GM23338 (cell line): Measurements from ENCODE around the gene MYO7B. TPM values are rescaled to one million over a fixed set of nuclear protein-coding genes. Genes with fewer than 3 reads are reported as not detected.

Experiments used
- ATAC-seq: fragments of 200-7000 bp; cut with Tn5 transposase; 3 replicates; pipeline ENCODE4 v1.9.1; 2020
- DNase-seq: peaks from one replicate; pipeline ENCODE4 v3.0.0-alpha.2; 2015; ENCODE audit warnings: low spot score
- H2AFZ ChIP-seq: fragments of 200-600 bp; sonication (generic); 2 replicates; pipeline ENCODE4 v1.8.0; 2016; ENCODE audit warnings: antibody characterized with exemption, mild to moderate bottlenecking, moderate library complexity
- H3F3A ChIP-seq: fragments of 200-600 bp; sonication (generic); replicated peaks from 2 replicates; pipeline ENCODE4 v1.8.0; 2017; ENCODE audit warnings: antibody characterized with exemption, mixed run types, low read depth
- H3K27ac ChIP-seq: fragments of 200-600 bp; sonication (generic); 2 replicates; pipeline ENCODE4 v1.6.1; 2016; ENCODE audit warnings: low read depth
- H3K27me3 ChIP-seq: fragments of 200-600 bp; sonication (generic); 2 replicates; pipeline ENCODE4 v1.8.0; 2016; ENCODE audit warnings: mild to moderate bottlenecking, mixed run types, moderate library complexity; ENCODE audit not compliant: insufficient read depth
- H3K36me3 ChIP-seq: fragments of 200-600 bp; sonication (generic); 2 replicates; pipeline ENCODE4 v1.8.0; 2016; ENCODE audit warnings: mild to moderate bottlenecking; ENCODE audit not compliant: insufficient read depth
- H3K4me1 ChIP-seq: fragments of 200-600 bp; sonication (generic); 2 replicates; pipeline ENCODE4 v1.8.0; 2016; ENCODE audit warnings: mild to moderate bottlenecking, moderate library complexity; ENCODE audit not compliant: insufficient read depth
- H3K4me2 ChIP-seq: fragments of 200-600 bp; sonication (generic); 2 replicates; pipeline ENCODE4 v1.7.1; 2017; ENCODE audit warnings: mixed run types
- H3K4me3 ChIP-seq: fragments of 200-600 bp; sonication (generic); 2 replicates; pipeline ENCODE4 v1.6.1; 2016; ENCODE audit warnings: mixed run types
- H3K79me2 ChIP-seq: fragments of 200-600 bp; sonication (generic); replicated peaks from 2 replicates; pipeline ENCODE4 v1.8.0; 2017; ENCODE audit warnings: mild to moderate bottlenecking; ENCODE audit not compliant: insufficient read depth
- H3K9me2 ChIP-seq: fragments of 200-600 bp; sonication (generic); 2 replicates; pipeline ENCODE4 v1.8.0; 2017; ENCODE audit not compliant: insufficient read depth
- H4K20me1 ChIP-seq: fragments of 200-600 bp; sonication (generic); replicated peaks from 2 replicates; pipeline ENCODE4 v1.8.0; 2017; ENCODE audit warnings: mild to moderate bottlenecking; ENCODE audit not compliant: insufficient read depth
- H3K27ac Mint-ChIP-seq: 2 replicates; pipeline ENCODE4 v1.8.0; 2020; ENCODE audit warnings: inconsistent platforms, mild to moderate bottlenecking, moderate library complexity, mixed read lengths
- H3K27me3 Mint-ChIP-seq: 3 replicates; pipeline ENCODE4 v1.8.0; 2022; ENCODE audit warnings: low read depth, mild to moderate bottlenecking, moderate library complexity, mixed read lengths, inconsistent platforms; ENCODE audit not compliant: insufficient read depth, poor library complexity
- H3K36me3 Mint-ChIP-seq: 3 replicates; pipeline ENCODE4 v1.8.0; 2021; ENCODE audit warnings: low read depth, mild to moderate bottlenecking, inconsistent platforms, moderate library complexity, mixed read lengths
- H3K4me1 Mint-ChIP-seq: 3 replicates; pipeline ENCODE4 v1.8.0; 2020; ENCODE audit warnings: mild to moderate bottlenecking, inconsistent platforms, mixed read lengths
- H3K4me3 Mint-ChIP-seq: 3 replicates; pipeline ENCODE4 v1.8.0; 2021; ENCODE audit warnings: moderate library complexity, mild to moderate bottlenecking, inconsistent platforms, mixed read lengths
- H3K9me3 Mint-ChIP-seq: 3 replicates; pipeline ENCODE4 v1.8.0; 2020; ENCODE audit warnings: moderate library complexity, mild to moderate bottlenecking, inconsistent platforms, mixed read lengths
- CREB1 ChIP-seq: fragments of 250-450 bp; sonication (Bioruptor Pico); IDR thresholded peaks from 2 replicates; pipeline ENCODE4 v1.5.0; 2020; ENCODE audit warnings: low read depth, mild to moderate bottlenecking, moderate library complexity
- CTCF ChIP-seq, 2 experiments: fragments of 200-600 bp in 1 of 2; sonication (generic) in 1 of 2; conservative IDR thresholded peaks; 2 replicates each; pipeline versions ENCODE4 v1.5.1 to v1.6.1; 2016 to 2017; ENCODE audit warnings: antibody characterized with exemption in 2 of 2, low read depth in 2 of 2, mild to moderate bottlenecking in 2 of 2, moderate library complexity in 1 of 2
- ETS1 ChIP-seq: IDR thresholded peaks from 2 replicates; pipeline ENCODE4 v1.6.1; 2016; ENCODE audit warnings: antibody characterized with exemption
- EZH2 ChIP-seq: fragments of 200-600 bp; sonication (generic); IDR thresholded peaks from one replicate; pipeline ENCODE4 v1.8.0; 2017; ENCODE audit warnings: antibody characterized with exemption, mild to moderate bottlenecking, low read depth; ENCODE audit not compliant: unreplicated experiment
- EZH2phosphoT487 ChIP-seq: fragments of 200-600 bp; sonication (generic); IDR thresholded peaks from one replicate; pipeline ENCODE4 v1.8.1; 2018; ENCODE audit warnings: antibody characterized with exemption; ENCODE audit not compliant: unreplicated experiment
- JUNB ChIP-seq: IDR thresholded peaks from one replicate; pipeline ENCODE4 v1.6.1; 2016; ENCODE audit warnings: antibody characterized with exemption; ENCODE audit not compliant: unreplicated experiment
- NANOG ChIP-seq: IDR thresholded peaks from 2 replicates; pipeline ENCODE4 v1.6.1; 2016; ENCODE audit warnings: antibody characterized with exemption, borderline replicate concordance
- POLR2AphosphoS5 ChIP-seq: IDR thresholded peaks from 2 replicates; pipeline ENCODE4 v1.6.1; 2016; ENCODE audit warnings: antibody characterized with exemption, low read depth
- REST ChIP-seq: IDR thresholded peaks from one replicate; pipeline ENCODE4 v1.6.1; 2018; ENCODE audit warnings: antibody characterized with exemption; ENCODE audit not compliant: unreplicated experiment
- STAT1 ChIP-seq: IDR thresholded peaks from one replicate; pipeline ENCODE4 v1.6.1; 2016; ENCODE audit warnings: antibody characterized with exemption; ENCODE audit not compliant: unreplicated experiment
- ZNF114 ChIP-seq: fragments of 250-450 bp; sonication (Bioruptor Pico); IDR thresholded peaks from 2 replicates; pipeline ENCODE4 v1.5.0; 2020; ENCODE audit warnings: mild to moderate bottlenecking, moderate library complexity
- ZNF331 ChIP-seq: fragments of 250-450 bp; sonication (Bioruptor Pico); IDR thresholded peaks from 2 replicates; pipeline ENCODE4 v1.5.0; 2020; ENCODE audit warnings: low read depth, mild to moderate bottlenecking, moderate library complexity
- ZNF462 ChIP-seq: fragments of 250-450 bp; sonication (Bioruptor Pico); IDR thresholded peaks from 2 replicates; pipeline ENCODE4 v1.5.0; 2020; ENCODE audit warnings: mild to moderate bottlenecking, moderate library complexity
- polyA plus RNA-seq: library from polyadenylated mRNA; unstranded; fragments of >200 nt; fragmentation: Nextera tagmentation; extraction: Ambion mirVana; gene quantifications from 2 replicates; pipeline ENCODE4 v1.2.1, GENCODE V29; 2016
- total RNA-seq: library from RNA; depleted of rRNA; stranded (reverse); fragments of >200 nt; shearing (Covaris generic); gene quantifications from 2 replicates; pipeline ENCODE4 v1.2.3, GENCODE V29; 2014

Gene MYO7B
- total and polyA plus RNA-seq, 2 experiments from 2014 or later, result not detected

- TF ChIP-seq ZNF462 (CRISPR knock-in tag) (no peak), EZH2 (no peak), STAT1 (no peak), EZH2phosphoT487 (no peak), CREB1 (CRISPR knock-in tag) (no peak), ZNF114 (CRISPR knock-in tag) (no peak), JUNB (no peak), ZNF331 (no peak), POLR2AphosphoS5 (no peak), CTCF (conservative IDR thresholded peaks at IDR 0.05; ENCODE audit: low read depth in 2 of 2) (no peak), NANOG (no peak), REST (no peak), ETS1 (no peak)
- H3K27me3 Mint-ChIP-seq, result peaks cover 20% of the 10 kb centered on the region
- H2AFZ ChIP-seq, result no peak overlapping the region
- H3K27ac ChIP-seq, result no peak overlapping the region
- no peaks in the 10 kb centered on the region for H3K36me3 ChIP-seq
- ATAC-seq (no peak), DNase-seq (no peak)
- no peaks in the 10 kb centered on the region; the same call in 1 of the 2 replicates for H4K20me1 ChIP-seq
- H3K9me3 Mint-ChIP-seq, result no peaks in the 10 kb centered on the region
- no peaks in the 10 kb centered on the region for H3K79me2 ChIP-seq
- no peak overlapping the region for H3K4me3 Mint-ChIP-seq
- H3K4me1 ChIP-seq, result no peaks in the 10 kb centered on the region
- peaks cover 6% of the 10 kb centered on the region; the same call in 2 of the 3 replicates for H3K4me1 Mint-ChIP-seq
- no peak overlapping the region for H3K4me3 ChIP-seq
- H3K36me3 Mint-ChIP-seq, result no peaks in the 10 kb centered on the region; the same call in 2 of the 3 replicates
- no peak overlapping the region for H3K4me2 ChIP-seq
- no peaks in the 10 kb centered on the region for H3F3A ChIP-seq
- no peak overlapping the region for H3K27ac Mint-ChIP-seq
- no peaks in the 10 kb centered on the region for H3K27me3 ChIP-seq
- no peaks in the 10 kb centered on the region for H3K9me2 ChIP-seq
These were observed 121.2 kb downstream of the MYO7B start for GRCh38 chr2:127656569-127657231.
